Measurements from ENCODE around the gene TRMT112.
"Not testable (repeated sequence)": the region's sequence is repeated elsewhere in the genome, so short reads cannot be mapped to it uniquely, and the experiment has no call there.

TRMT112 gene

DNA sequence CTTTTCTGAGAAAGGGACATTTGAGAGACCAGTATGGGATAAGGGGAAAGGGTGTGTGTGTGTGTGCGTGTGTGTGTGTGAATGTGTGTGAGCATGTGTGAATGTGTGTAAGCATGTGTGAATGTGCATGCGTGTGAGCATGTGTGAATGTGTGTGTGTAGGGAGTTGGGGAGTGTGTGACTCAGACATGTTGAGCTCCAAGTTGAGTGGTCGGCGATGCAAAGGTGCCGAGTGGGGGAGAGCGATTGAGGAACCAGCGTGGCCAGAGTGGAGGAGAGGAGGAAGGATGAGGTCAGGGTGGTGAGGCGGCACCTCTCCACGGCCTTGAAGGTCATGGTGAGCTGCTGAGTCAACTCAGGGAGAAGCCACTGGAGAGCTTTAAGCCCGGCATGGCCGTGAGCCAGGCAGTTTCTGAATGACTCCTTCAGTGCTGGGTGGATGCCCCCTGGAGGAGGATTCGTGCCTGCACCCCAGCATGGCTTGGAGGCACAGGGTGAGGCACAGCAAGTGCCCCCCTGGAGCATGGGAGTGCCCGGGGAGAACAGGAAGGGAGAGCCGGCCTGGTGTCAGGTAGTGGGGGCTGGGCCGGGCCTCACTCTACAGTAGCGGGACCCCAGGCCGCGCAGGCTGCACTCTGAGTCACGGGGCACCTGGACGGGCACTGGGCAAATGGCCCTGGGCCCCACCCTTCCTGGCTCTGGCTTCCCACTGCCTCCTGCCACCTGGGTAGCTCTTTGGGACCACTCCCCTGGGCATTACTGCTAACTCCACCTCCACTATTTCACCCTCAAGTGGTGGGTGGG is 14.4 kb upstream of the TRMT112 start:
- peak; percentile 90 for DNase-seq
- ATAC-seq, result peak; percentile 82

- DNase-seq (no peak), ATAC-seq (no peak)
Measured at GRCh38 chr11:64330888-64331287, 13.5 kb upstream of the TRMT112 start.

DNA sequence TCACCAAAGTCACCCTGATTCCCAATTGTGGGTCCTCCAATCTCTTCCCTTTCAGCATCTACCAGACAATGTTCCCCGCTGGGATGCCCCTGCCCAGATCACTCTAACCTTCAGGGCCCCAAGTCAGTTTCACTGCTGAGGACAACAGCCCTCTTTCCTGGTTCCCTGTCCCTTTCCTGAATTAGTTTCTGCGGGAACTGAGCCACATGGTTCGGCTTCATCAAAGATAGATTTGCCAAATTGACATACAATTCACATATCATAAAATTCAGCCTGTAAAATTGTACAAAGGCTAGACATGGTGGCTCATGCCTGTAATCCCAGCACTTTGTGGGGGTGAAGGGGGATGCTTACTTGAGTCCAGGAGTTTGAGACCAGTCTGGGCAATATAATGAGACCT is 10.6 kb upstream of the TRMT112 start:
- no peak for ATAC-seq
- DNase-seq, result no peak

- no peak for ATAC-seq
- DNase-seq, result no peak
Measured at GRCh38 chr11:64327375-64327774, 10.0 kb upstream of the TRMT112 start.

DNA sequence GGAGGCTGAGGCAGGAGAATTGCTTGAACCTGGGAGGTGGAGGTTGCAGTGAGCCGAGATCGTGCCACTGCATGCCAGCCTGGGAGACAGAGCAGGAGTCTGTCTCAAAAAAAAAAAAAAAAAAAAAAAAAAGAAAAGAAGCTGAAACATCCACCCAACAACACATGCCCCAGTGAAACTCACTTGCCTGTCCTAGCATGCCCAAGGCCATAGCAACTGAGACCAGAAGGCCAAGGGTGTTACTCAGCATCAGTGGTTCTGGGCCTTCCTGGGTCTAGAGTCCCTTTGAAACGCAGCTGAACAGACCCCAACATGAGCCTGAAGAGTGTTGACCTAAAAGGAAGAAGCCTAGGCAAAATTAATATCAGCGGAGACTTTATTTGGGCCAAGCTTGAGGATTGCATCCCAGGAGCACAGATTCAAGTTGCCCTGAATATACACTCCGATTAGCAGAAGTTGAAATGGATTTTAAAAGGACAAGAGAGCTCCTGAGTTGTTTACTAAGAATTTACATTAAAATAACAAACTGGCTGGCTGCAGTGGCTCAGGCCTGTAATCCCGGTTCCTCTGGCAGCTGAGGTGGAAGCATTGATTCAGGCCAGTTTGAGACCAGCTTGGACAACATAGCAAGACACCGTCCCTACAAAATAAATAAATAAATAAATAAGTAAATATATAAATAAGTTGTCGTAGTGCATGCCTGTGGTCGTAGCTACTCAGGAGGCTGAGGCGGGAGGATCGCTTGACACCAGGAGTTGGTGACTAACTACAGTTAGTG is 7.5 kb upstream of the TRMT112 start:
- ATAC-seq (no peak), DNase-seq (no peak)

DNA sequence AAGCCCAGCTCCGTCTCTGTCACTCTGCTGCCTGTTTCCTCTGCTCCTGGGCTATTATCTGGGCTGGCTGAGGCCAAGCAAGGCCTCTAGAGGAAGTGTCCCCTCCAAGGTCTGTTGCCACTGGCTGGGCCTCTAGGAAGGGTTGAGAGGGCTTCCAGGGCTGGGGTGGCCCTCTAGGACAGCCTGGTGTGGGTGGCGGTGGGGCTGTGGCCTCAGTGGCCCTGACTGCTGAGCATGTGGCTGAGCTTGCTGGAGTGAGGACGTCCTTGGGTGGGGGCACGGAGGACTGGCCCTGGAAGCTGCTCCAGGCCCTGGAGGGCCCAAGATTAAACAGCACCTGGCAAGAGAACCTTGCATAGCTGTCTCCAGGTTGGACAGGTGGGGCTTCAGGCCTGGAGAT is 6.6 kb upstream of the TRMT112 start:
- not testable (repeated sequence) for DNase-seq, ATAC-seq

- ATAC-seq, result no peak
- DNase-seq, result no peak
Measured at GRCh38 chr11:64323373-64323772, 6.0 kb upstream of the TRMT112 start.

- ATAC-seq (no peak), DNase-seq (no peak)
Measured at GRCh38 chr11:64322925-64323260, 5.5 kb upstream of the TRMT112 start.

DNA sequence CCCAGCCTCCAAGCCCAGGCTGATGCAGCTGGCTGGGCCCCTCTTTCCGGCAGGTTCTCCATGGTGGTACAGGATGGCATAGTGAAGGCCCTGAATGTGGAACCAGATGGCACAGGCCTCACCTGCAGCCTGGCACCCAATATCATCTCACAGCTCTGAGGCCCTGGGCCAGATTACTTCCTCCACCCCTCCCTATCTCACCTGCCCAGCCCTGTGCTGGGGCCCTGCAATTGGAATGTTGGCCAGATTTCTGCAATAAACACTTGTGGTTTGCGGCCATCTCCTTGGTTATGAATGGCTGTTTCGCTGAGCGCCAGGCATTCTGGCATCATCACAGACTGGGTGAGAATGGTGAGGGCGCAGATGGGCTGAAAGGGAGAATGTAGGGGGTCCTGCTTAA is 4.2 kb upstream of the TRMT112 start:
- no peak for ATAC-seq
- no peak for DNase-seq

DNA sequence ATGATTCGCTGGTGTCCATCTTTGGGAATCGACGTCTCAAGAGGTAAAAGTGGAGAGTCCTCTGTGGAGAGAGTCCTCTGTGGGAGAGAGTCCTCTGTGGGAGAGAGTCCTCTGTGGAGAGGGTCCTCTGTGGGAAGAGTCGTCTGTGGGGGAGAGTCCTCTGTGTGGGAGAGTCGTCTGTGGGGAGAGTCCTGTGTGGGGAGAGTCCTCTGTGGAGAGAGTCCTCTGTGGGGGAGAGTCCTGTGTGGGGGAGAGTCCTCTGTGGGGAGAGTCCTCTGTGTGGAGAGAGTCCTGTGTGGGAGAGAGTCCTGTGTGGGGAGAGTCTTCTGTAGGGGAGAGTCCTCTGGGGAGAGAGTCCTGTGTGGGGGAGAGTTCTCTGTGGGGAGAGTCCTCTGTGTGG is 3.7 kb upstream of the TRMT112 start:
- no peak for DNase-seq
- no peak for ATAC-seq

DNA sequence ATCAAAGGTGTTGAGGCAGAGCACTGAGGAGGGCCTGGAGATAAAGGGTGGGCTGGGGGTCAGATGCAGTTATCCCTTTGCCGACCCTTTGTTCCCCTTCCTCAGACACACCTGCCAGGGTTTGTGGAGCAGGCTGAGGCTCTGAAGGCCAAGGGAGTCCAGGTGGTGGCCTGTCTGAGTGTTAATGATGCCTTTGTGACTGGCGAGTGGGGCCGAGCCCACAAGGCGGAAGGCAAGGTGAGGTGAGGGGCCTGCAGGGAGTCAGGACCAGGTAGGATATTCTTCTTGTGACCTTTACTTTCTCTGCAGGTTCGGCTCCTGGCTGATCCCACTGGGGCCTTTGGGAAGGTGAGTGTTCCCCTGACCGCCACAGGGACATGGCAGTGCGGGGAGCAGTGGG is 3.2 kb upstream of the TRMT112 start:
- ATAC-seq (no peak), DNase-seq (no peak)

GRCh38 chr11:64318766-64319761 is 1.7 kb upstream of the TRMT112 start:
- DNase-seq (no peak), ATAC-seq (no peak)

GRCh38 chr11:64317961-64318765 is 804 bp upstream of the TRMT112 start, which contains the start of gene PRDX5:
Gene PRDX5, plus strand, starts transcription at chr11:64318121. Its CDS starts 95 bp downstream, at chr11:64318216.
- ATAC-seq (peak; percentile 80), DNase-seq (peak; percentile 96)

GRCh38 chr11:64316672-64317324 is 561 bp downstream of the TRMT112 start:
- ATAC-seq (no peak), DNase-seq (peak; percentile 39)

- not testable (repeated sequence) for DNase-seq, ATAC-seq
Measured at GRCh38 chr11:64315667-64316526, 1.5 kb downstream of the TRMT112 start.

GRCh38 chr11:64314805-64315561 is 2.4 kb downstream of the TRMT112 start:
- no peak for ATAC-seq
- DNase-seq, result no peak

DNA sequence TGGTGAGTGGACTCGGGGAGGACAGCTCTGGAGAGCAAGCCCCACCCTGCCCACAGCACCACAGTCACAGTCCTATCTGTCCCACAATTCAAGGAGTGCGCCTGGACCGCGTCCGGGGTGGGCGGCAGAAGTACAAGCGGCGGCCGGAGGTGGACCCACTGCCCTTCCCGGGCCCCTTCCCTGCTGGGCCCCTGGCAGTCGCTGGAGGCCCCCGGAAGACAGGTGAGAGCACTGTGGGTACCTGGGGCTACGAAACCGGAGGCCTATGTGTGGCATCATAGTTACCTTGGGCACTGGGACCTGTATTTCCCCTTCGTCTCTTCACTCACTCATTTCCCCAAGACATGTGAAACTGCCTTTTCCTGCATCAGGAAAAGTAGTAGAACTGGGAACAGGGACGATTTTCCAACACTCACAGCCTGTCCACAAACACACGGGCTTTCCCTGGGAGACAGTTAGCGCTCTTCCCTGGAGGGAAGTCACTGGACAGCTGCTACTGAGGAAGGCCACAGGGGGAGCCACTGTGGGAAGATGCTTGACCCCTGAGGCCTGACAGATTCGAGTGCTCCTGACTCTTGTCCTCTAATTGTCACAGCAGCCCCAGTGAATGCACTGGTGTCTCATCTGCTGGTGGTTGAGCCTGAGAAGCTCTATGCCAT is 3.1 kb downstream of the TRMT112 start:
- no peak for ATAC-seq

DNA sequence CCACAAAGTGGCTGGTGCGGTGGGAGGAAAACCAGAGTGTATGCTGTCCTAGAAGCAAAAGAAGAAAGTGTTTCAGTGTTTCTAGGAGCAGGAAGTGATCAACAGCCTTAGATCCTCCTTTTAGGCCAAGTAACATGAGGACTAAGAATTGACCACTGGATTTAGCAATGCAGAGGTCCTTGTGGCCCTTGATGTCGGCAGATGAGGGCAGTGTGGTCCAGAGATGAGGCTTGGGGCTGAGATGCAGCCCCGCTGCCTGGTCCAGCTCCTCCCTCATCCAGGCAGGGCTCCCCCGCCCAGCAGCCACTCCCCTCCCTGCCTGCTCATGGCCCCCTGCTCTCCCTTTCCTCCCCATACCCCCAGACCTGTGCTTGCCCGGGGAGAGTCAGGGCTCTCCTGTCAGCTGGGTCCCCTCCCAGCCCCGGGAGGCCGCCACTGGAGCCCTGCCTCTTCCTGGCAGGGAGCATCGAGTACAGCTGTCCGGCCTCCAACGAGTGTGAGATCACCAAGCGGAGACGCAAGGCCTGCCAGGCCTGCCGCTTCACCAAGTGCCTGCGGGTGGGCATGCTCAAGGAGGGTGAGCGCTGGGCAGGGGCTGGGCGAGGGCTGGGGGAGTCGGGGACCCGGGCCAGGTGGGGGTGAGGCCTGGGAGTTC is 3.7 kb downstream of the TRMT112 start:
- DNase-seq (no peak), ATAC-seq (no peak)

More for the DNA sequence above, 3.1 kb downstream of the TRMT112 start:
- DNase-seq, result no peak

Measured in stimulated activated naive CD8-positive, alpha-beta T cell treated with anti-CD3 and anti-CD28 coated beads, Interleukin-15, Interleukin-2, amounts not matched to agents 100 U/mL and 50 U/mL, for 24 hours (primary cell).